ENCODE results near the gene EPAS1. TPM values are rescaled to one million over a fixed set of nuclear protein-coding genes. Genes with fewer than 3 reads are reported as not detected.

EPAS1 gene
- total RNA-seq, 6 donors from 2014 or later = 440 to 1,878 (median 1,131) TPM

DNA sequence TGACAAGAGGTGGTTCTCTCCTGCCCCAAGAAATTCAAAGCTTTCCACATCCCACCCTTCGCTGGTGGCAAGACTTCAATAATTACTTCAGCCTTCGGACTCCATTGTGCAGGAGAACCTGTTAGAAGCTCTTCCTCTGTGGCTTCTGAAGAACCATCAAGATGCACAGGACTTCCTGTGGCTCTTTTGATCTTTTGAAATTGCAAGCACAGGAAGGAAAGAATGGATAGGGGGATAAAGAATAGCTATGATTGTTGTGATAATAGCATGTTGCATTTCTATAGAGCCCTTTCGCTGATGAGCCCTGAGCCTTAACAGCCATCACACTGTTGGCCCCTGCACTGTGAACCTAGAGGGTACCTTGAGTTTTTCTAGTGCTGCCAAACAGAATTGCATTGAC, 7.4 kb downstream of the EPAS1 start:
- Histone ChIP-seq H3K4me3 (peak overlapping the region in 2 of 4 donors; percentile 80 to 84), H3K4me1 (peaks cover 56 to 84% (median 74%) of the 10 kb centered on the region in 4 donors), H3K27me3 (no peaks in the 10 kb centered on the region), H3K27ac (peak overlapping the region; percentile 95 to 99 (median 97)), H3K36me3 (peaks cover 0 to 29% (median 1%) of the 10 kb centered on the region in 4 donors), H3K9me3 (no peaks in the 10 kb centered on the region)
- ATAC-seq (ENCODE audit: low FRiP score in 2 of 2) (no peak), DNase-seq (no peak)
- TF ChIP-seq EP300 (IDR thresholded peaks at IDR 0.05) (no peak), POLR2AphosphoS5 (IDR thresholded peaks at IDR 0.05) (no peak), POLR2A (IDR thresholded peaks at IDR 0.05) (no peak)
- TF ChIP-seq, protein P1, sequence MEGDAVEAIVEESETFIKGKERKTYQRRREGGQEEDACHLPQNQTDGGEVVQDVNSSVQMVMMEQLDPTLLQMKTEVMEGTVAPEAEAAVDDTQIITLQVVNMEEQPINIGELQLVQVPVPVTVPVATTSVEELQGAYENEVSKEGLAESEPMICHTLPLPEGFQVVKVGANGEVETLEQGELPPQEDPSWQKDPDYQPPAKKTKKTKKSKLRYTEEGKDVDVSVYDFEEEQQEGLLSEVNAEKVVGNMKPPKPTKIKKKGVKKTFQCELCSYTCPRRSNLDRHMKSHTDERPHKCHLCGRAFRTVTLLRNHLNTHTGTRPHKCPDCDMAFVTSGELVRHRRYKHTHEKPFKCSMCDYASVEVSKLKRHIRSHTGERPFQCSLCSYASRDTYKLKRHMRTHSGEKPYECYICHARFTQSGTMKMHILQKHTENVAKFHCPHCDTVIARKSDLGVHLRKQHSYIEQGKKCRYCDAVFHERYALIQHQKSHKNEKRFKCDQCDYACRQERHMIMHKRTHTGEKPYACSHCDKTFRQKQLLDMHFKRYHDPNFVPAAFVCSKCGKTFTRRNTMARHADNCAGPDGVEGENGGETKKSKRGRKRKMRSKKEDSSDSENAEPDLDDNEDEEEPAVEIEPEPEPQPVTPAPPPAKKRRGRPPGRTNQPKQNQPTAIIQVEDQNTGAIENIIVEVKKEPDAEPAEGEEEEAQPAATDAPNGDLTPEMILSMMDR (IDR thresholded peaks at IDR 0.05) = no peak
- 40 to 54% methylated on average over 3 of the region's 3 CpGs for WGBS, 2 donors

DNA sequence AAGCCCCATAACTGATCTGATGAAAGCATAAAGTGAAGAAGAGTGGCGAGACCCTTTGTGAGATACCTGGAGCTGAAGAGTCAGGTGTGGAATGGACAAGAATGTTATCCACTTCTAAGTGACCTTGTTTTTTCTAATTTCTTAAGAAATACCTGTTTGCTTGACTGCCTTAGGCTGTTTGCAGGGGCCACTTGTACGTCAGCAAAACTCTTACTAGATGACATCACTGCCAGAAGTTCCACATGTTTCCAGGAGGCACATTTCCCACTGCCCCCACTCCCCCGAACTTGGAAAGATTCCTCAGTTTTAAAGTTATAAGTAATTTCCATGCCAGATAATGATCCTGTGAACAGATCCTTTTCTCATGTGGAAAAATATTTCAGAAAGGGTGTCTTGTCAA, 8.0 kb downstream of the EPAS1 start:
- H3K4me3 ChIP-seq = peak overlapping the region in 2 of 4 donors; percentile 80 to 84
- H3K4me1 ChIP-seq = peaks cover 60 to 85% (median 77%) of the 10 kb centered on the region in 4 donors
- DNase-seq (no peak), ATAC-seq (ENCODE audit: low FRiP score in 2 of 2) (no peak)
- no peaks in the 10 kb centered on the region for H3K9me3 ChIP-seq
- peaks cover 0 to 30% (median 1%) of the 10 kb centered on the region in 4 donors for H3K36me3 ChIP-seq
- no peak for TF ChIP-seq EP300 (IDR thresholded peaks at IDR 0.05)
- TF ChIP-seq, protein P1 (IDR thresholded peaks at IDR 0.05) = no peak
- no peak for TF ChIP-seq POLR2AphosphoS5 (IDR thresholded peaks at IDR 0.05)
- TF ChIP-seq POLR2A (IDR thresholded peaks at IDR 0.05) = no peak
- no peaks in the 10 kb centered on the region for H3K27me3 ChIP-seq
- 56 to 67% methylated on average over 3 of the region's 3 CpGs for WGBS, 2 donors
- H3K27ac ChIP-seq = peak overlapping the region; percentile 95 to 99 (median 97)

DNA sequence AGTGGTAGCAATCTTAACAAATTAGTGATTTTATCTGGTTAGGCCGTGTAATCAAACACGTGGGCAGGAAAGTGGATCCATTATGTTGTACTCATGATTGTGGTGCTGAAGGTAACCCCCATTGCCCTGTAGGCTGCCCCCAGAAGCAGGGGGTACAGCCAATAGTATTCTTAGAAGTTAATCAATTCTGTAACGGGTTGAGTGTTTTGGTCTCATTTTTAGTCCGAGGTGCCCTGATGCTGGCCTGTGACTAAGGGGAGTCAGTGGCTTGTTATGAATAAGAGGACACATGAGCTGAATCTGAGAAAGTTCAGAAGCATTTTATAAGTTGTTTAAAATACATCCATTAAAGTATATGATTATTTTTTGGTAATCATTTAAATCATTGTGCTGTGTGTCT, 8.6 kb downstream of the EPAS1 start:
- peak overlapping the region in 2 of 4 donors; percentile 80 to 84 for H3K4me3 ChIP-seq
- no peak for ATAC-seq (ENCODE audit: low FRiP score in 2 of 2)
- H3K27me3 ChIP-seq = no peaks in the 10 kb centered on the region
- peak overlapping the region; percentile 95 to 99 (median 97) for H3K27ac ChIP-seq
- TF ChIP-seq POLR2AphosphoS5 (IDR thresholded peaks at IDR 0.05) (no peak), POLR2A (IDR thresholded peaks at IDR 0.05) (no peak), EP300 (IDR thresholded peaks at IDR 0.05) (no peak)
- TF ChIP-seq, protein P1 (IDR thresholded peaks at IDR 0.05) = no peak
- WGBS, 2 donors = 39 to 49% methylated on average over 4 of the region's 4 CpGs
- H3K36me3 ChIP-seq = peaks cover 0 to 30% (median 1%) of the 10 kb centered on the region in 4 donors
- peaks cover 61 to 84% (median 81%) of the 10 kb centered on the region in 4 donors for H3K4me1 ChIP-seq
- no peaks in the 10 kb centered on the region for H3K9me3 ChIP-seq
- DNase-seq = no peak

DNA sequence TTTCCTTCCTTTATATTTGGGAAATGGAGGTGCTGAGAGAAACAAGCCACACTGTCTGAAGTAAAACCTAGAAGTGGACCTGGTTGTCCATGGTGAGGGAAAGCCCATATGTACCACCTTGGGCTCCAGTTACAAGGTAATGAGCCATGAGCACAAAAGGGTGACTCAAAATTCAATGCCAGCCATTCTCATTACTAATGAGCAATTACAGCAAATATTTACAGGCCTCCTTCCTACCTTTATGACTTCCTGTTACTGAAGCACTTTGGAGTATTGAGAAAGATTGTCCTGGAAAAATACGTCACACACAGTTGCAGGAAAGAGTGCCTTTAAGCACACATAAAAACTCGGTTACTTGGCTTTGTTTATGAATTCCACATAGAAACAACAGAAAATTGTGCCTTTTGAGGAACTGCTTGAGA, 9.1 kb downstream of the EPAS1 start:
- ATAC-seq (ENCODE audit: low FRiP score in 2 of 2) (peak; percentile 42 to 72), DNase-seq (peak in 1 of 2 donors; percentile 41)
- TF ChIP-seq EP300 (IDR thresholded peaks at IDR 0.05) (peak in 3 of 4 donors; percentile 73 to 97 (median 95)), POLR2A (IDR thresholded peaks at IDR 0.05) (peak in 1 of 4 donors; percentile 28), POLR2AphosphoS5 (IDR thresholded peaks at IDR 0.05) (peak; percentile 36 to 89)
- TF ChIP-seq, protein P1 (IDR thresholded peaks at IDR 0.05) = no peak
- peak overlapping the region; percentile 95 to 99 (median 97) for H3K27ac ChIP-seq
- 7 to 25% methylated on average over 2 of the region's 2 CpGs for WGBS, 2 donors
- peak overlapping the region in 2 of 4 donors; percentile 19 to 84 for H3K4me3 ChIP-seq
- no peaks in the 10 kb centered on the region for H3K9me3 ChIP-seq
- peaks cover 67 to 87% (median 86%) of the 10 kb centered on the region in 4 donors for H3K4me1 ChIP-seq
- no peaks in the 10 kb centered on the region for H3K27me3 ChIP-seq
- peaks cover 0 to 32% (median 1%) of the 10 kb centered on the region in 4 donors for H3K36me3 ChIP-seq
